GM18858 (cell line): ENCODE data around the gene DOCK1.

Experiments
- ATAC-seq: cut with Tn5 transposase; IDR thresholded peaks from one replicate; pipeline ENCODE4 v1.9.1; 2021; ENCODE audit not compliant: unreplicated experiment

Gene DOCK1

GRCh38 chr10:127071126-127071525 is 165.9 kb downstream of the DOCK1 start:
- ATAC-seq = no peak

GRCh38 chr10:127073666-127074065 is 168.4 kb downstream of the DOCK1 start:
- ATAC-seq = no peak

- ATAC-seq = no peak
These were observed 174.2 kb downstream of the DOCK1 start for GRCh38 chr10:127079392-127079791.

- ATAC-seq = no peak
These were observed 175.1 kb downstream of the DOCK1 start for GRCh38 chr10:127080317-127080716.

GRCh38 chr10:127081851-127082345 is 176.7 kb downstream of the DOCK1 start:
- ATAC-seq = no peak

- ATAC-seq = no peak
These were observed 177.4 kb downstream of the DOCK1 start for GRCh38 chr10:127082651-127083050.

GRCh38 chr10:127085957-127086356 is 180.7 kb downstream of the DOCK1 start:
- ATAC-seq = no peak

- ATAC-seq = no peak
These were observed 183.7 kb downstream of the DOCK1 start for GRCh38 chr10:127088908-127089307.

GRCh38 chr10:127089446-127089845 is 184.2 kb downstream of the DOCK1 start:
- no peak for ATAC-seq

GRCh38 chr10:127090138-127090537 is 184.9 kb downstream of the DOCK1 start:
- ATAC-seq = no peak

GRCh38 chr10:127091354-127091753 is 186.1 kb downstream of the DOCK1 start:
- no peak for ATAC-seq

- no peak for ATAC-seq
These were observed 187.7 kb downstream of the DOCK1 start for GRCh38 chr10:127092916-127093315.

- no peak for ATAC-seq
These were observed 189.8 kb downstream of the DOCK1 start for GRCh38 chr10:127094984-127095383.

- no peak for ATAC-seq
These were observed 195.9 kb downstream of the DOCK1 start for GRCh38 chr10:127100983-127101615.

GRCh38 chr10:127102176-127102575 is 196.9 kb downstream of the DOCK1 start:
- ATAC-seq = no peak

- no peak for ATAC-seq
These were observed 209.9 kb downstream of the DOCK1 start for GRCh38 chr10:127115100-127115499.

GRCh38 chr10:127117125-127117524 is 211.9 kb downstream of the DOCK1 start:
- no peak for ATAC-seq

GRCh38 chr10:127118034-127118433 is 212.8 kb downstream of the DOCK1 start:
- no peak for ATAC-seq

- no peak for ATAC-seq
These were observed 214.7 kb downstream of the DOCK1 start for GRCh38 chr10:127119936-127120335.

- no peak for ATAC-seq
These were observed 217.6 kb downstream of the DOCK1 start for GRCh38 chr10:127122831-127123230.

GRCh38 chr10:127123626-127124025 is 218.4 kb downstream of the DOCK1 start:
- ATAC-seq = no peak

- ATAC-seq = no peak
These were observed 220.1 kb downstream of the DOCK1 start for GRCh38 chr10:127125331-127125730.

GRCh38 chr10:127127822-127128221 is 222.6 kb downstream of the DOCK1 start:
- ATAC-seq = no peak
